ENCODE data around the gene ORAI2.
"Not testable (repeated sequence)": the region's sequence is repeated elsewhere in the genome, so short reads cannot be mapped to it uniquely, and the experiment has no call there.

ORAI2 gene

GRCh38 chr7:102474116-102474515 lies 40.7 kb downstream of the ORAI2 start:
- peaks cover 0 to 17% of the 10 kb centered on the region in 2 donors for H3K36me3 ChIP-seq (ENCODE audit: control insufficient read depth in 1 of 2, insufficient read depth in 2 of 2, low read length in 2 of 2)
- H3K9ac ChIP-seq (ENCODE audit: low read depth in 1 of 2, low read length in 2 of 2); H3K9me3 ChIP-seq (ENCODE audit: control insufficient read depth in 1 of 2, low read length in 2 of 2); H3K4me1 ChIP-seq (ENCODE audit: control insufficient read depth in 1 of 2, insufficient read depth in 2 of 2, low read length in 2 of 2); H3K27me3 ChIP-seq (ENCODE audit: control insufficient read depth in 1 of 2, insufficient read depth in 2 of 2, low read length in 2 of 2); H3K4me3 ChIP-seq (ENCODE audit: low read depth in 1 of 2, low read length in 2 of 2); H3K27ac ChIP-seq (ENCODE audit: low read depth, low read length): not testable (repeated sequence)

GRCh38 chr7:102474736-102475435 lies 41.5 kb downstream of the ORAI2 start:
- not testable (repeated sequence) for H3K4me1 ChIP-seq (ENCODE audit: control insufficient read depth in 1 of 2, insufficient read depth in 2 of 2, low read length in 2 of 2); H3K27me3 ChIP-seq (ENCODE audit: control insufficient read depth in 1 of 2, insufficient read depth in 2 of 2, low read length in 2 of 2); H3K9ac ChIP-seq (ENCODE audit: low read depth in 1 of 2, low read length in 2 of 2); H3K4me3 ChIP-seq (ENCODE audit: low read depth in 1 of 2, low read length in 2 of 2); H3K27ac ChIP-seq (ENCODE audit: low read depth, low read length); H3K9me3 ChIP-seq (ENCODE audit: control insufficient read depth in 1 of 2, low read length in 2 of 2)
- H3K36me3 ChIP-seq (ENCODE audit: control insufficient read depth in 1 of 2, insufficient read depth in 2 of 2, low read length in 2 of 2): peaks cover 0 to 17% of the 10 kb centered on the region in 2 donors

- not testable (repeated sequence) for H3K36me3 ChIP-seq (ENCODE audit: control insufficient read depth in 1 of 2, insufficient read depth in 2 of 2, low read length in 2 of 2); H3K4me3 ChIP-seq (ENCODE audit: low read depth in 1 of 2, low read length in 2 of 2); H3K9me3 ChIP-seq (ENCODE audit: control insufficient read depth in 1 of 2, low read length in 2 of 2); H3K4me1 ChIP-seq (ENCODE audit: control insufficient read depth in 1 of 2, insufficient read depth in 2 of 2, low read length in 2 of 2); H3K27ac ChIP-seq (ENCODE audit: low read depth, low read length); H3K9ac ChIP-seq (ENCODE audit: low read depth in 1 of 2, low read length in 2 of 2); H3K27me3 ChIP-seq (ENCODE audit: control insufficient read depth in 1 of 2, insufficient read depth in 2 of 2, low read length in 2 of 2)
Measured at GRCh38 chr7:102478314-102479208, 45.2 kb downstream of the ORAI2 start, which contains the start of gene POLR2J. TSS of gene POLR2J (minus strand) at chr7:102478922. CDS start at chr7:102478860, 62 bp downstream.

- not testable (repeated sequence) for H3K4me3 ChIP-seq (ENCODE audit: low read depth in 1 of 2, low read length in 2 of 2); H3K4me1 ChIP-seq (ENCODE audit: control insufficient read depth in 1 of 2, insufficient read depth in 2 of 2, low read length in 2 of 2); H3K36me3 ChIP-seq (ENCODE audit: control insufficient read depth in 1 of 2, insufficient read depth in 2 of 2, low read length in 2 of 2); H3K27me3 ChIP-seq (ENCODE audit: control insufficient read depth in 1 of 2, insufficient read depth in 2 of 2, low read length in 2 of 2); H3K9me3 ChIP-seq (ENCODE audit: control insufficient read depth in 1 of 2, low read length in 2 of 2); H3K9ac ChIP-seq (ENCODE audit: low read depth in 1 of 2, low read length in 2 of 2); H3K27ac ChIP-seq (ENCODE audit: low read depth, low read length)
Measured at GRCh38 chr7:102479209-102479584, 45.8 kb downstream of the ORAI2 start.

GRCh38 chr7:102479982-102480637 lies 46.7 kb downstream of the ORAI2 start:
- not testable (repeated sequence) for H3K4me1 ChIP-seq (ENCODE audit: control insufficient read depth in 1 of 2, insufficient read depth in 2 of 2, low read length in 2 of 2); H3K36me3 ChIP-seq (ENCODE audit: control insufficient read depth in 1 of 2, insufficient read depth in 2 of 2, low read length in 2 of 2); H3K4me3 ChIP-seq (ENCODE audit: low read depth in 1 of 2, low read length in 2 of 2); H3K9me3 ChIP-seq (ENCODE audit: control insufficient read depth in 1 of 2, low read length in 2 of 2); H3K27ac ChIP-seq (ENCODE audit: low read depth, low read length); H3K9ac ChIP-seq (ENCODE audit: low read depth in 1 of 2, low read length in 2 of 2); H3K27me3 ChIP-seq (ENCODE audit: control insufficient read depth in 1 of 2, insufficient read depth in 2 of 2, low read length in 2 of 2)

GRCh38 chr7:102481962-102482361 lies 48.6 kb downstream of the ORAI2 start:
- not testable (repeated sequence) for H3K4me1 ChIP-seq (ENCODE audit: control insufficient read depth in 1 of 2, insufficient read depth in 2 of 2, low read length in 2 of 2); H3K27ac ChIP-seq (ENCODE audit: low read depth, low read length); H3K36me3 ChIP-seq (ENCODE audit: control insufficient read depth in 1 of 2, insufficient read depth in 2 of 2, low read length in 2 of 2); H3K27me3 ChIP-seq (ENCODE audit: control insufficient read depth in 1 of 2, insufficient read depth in 2 of 2, low read length in 2 of 2); H3K9me3 ChIP-seq (ENCODE audit: control insufficient read depth in 1 of 2, low read length in 2 of 2); H3K4me3 ChIP-seq (ENCODE audit: low read depth in 1 of 2, low read length in 2 of 2); H3K9ac ChIP-seq (ENCODE audit: low read depth in 1 of 2, low read length in 2 of 2)

GRCh38 chr7:102484317-102484716 lies 50.9 kb downstream of the ORAI2 start:
- not testable (repeated sequence) for H3K4me1 ChIP-seq (ENCODE audit: control insufficient read depth in 1 of 2, insufficient read depth in 2 of 2, low read length in 2 of 2); H3K9ac ChIP-seq (ENCODE audit: low read depth in 1 of 2, low read length in 2 of 2); H3K27ac ChIP-seq (ENCODE audit: low read depth, low read length); H3K4me3 ChIP-seq (ENCODE audit: low read depth in 1 of 2, low read length in 2 of 2); H3K36me3 ChIP-seq (ENCODE audit: control insufficient read depth in 1 of 2, insufficient read depth in 2 of 2, low read length in 2 of 2); H3K9me3 ChIP-seq (ENCODE audit: control insufficient read depth in 1 of 2, low read length in 2 of 2); H3K27me3 ChIP-seq (ENCODE audit: control insufficient read depth in 1 of 2, insufficient read depth in 2 of 2, low read length in 2 of 2)

- H3K4me3 ChIP-seq (ENCODE audit: low read depth in 1 of 2, low read length in 2 of 2); H3K4me1 ChIP-seq (ENCODE audit: control insufficient read depth in 1 of 2, insufficient read depth in 2 of 2, low read length in 2 of 2); H3K27me3 ChIP-seq (ENCODE audit: control insufficient read depth in 1 of 2, insufficient read depth in 2 of 2, low read length in 2 of 2); H3K36me3 ChIP-seq (ENCODE audit: control insufficient read depth in 1 of 2, insufficient read depth in 2 of 2, low read length in 2 of 2); H3K9me3 ChIP-seq (ENCODE audit: control insufficient read depth in 1 of 2, low read length in 2 of 2); H3K9ac ChIP-seq (ENCODE audit: low read depth in 1 of 2, low read length in 2 of 2); H3K27ac ChIP-seq (ENCODE audit: low read depth, low read length): not testable (repeated sequence)
Measured at GRCh38 chr7:102490529-102491075, 57.2 kb downstream of the ORAI2 start.

- H3K4me1 ChIP-seq (ENCODE audit: control insufficient read depth in 1 of 2, insufficient read depth in 2 of 2, low read length in 2 of 2); H3K4me3 ChIP-seq (ENCODE audit: low read depth in 1 of 2, low read length in 2 of 2); H3K36me3 ChIP-seq (ENCODE audit: control insufficient read depth in 1 of 2, insufficient read depth in 2 of 2, low read length in 2 of 2); H3K27me3 ChIP-seq (ENCODE audit: control insufficient read depth in 1 of 2, insufficient read depth in 2 of 2, low read length in 2 of 2); H3K9me3 ChIP-seq (ENCODE audit: control insufficient read depth in 1 of 2, low read length in 2 of 2); H3K27ac ChIP-seq (ENCODE audit: low read depth, low read length); H3K9ac ChIP-seq (ENCODE audit: low read depth in 1 of 2, low read length in 2 of 2): not testable (repeated sequence)
Measured at GRCh38 chr7:102493220-102493935, 60.0 kb downstream of the ORAI2 start.
